Activated CD8-positive, alpha-beta T cell treated with anti-CD3 and anti-CD28 coated beads for 36 hours (primary cell): ENCODE measurements around the gene RGL2. TPM values are rescaled to one million over a fixed set of nuclear protein-coding genes. Genes with fewer than 3 reads are reported as not detected.
"Not testable (repeated sequence)": the region's sequence is repeated elsewhere in the genome, so short reads cannot be mapped to it uniquely, and the experiment has no call there.

Source experiments
- ATAC-seq: fragments of 200-7000 bp; cut with Tn5 transposase; one replicate; pipeline ENCODE4 v1.10.0; 2021; ENCODE audit warnings: mild to moderate bottlenecking, moderate library complexity
- CTCF ChIA-PET: fragments of 350-600 bp; sonication (Branson Sonifier 250); formaldehyde crosslinking; loops from one replicate; lab custom pipeline; 2021; ENCODE audit warnings: antibody characterized with exemption; lab: Charles Lee
- POLR2A ChIA-PET: fragments of 350-600 bp; sonication (Branson Sonifier 250); formaldehyde crosslinking; loops from one replicate; lab custom pipeline; 2021; ENCODE audit warnings: antibody characterized with exemption; lab: Charles Lee
- DNase-seq: peaks from one replicate; pipeline ENCODE4 v3.0.0-alpha.2; 2020
- H3K27ac Mint-ChIP-seq: one replicate; pipeline ENCODE4 v1.8.0; 2021; ENCODE audit warnings: mild to moderate bottlenecking, mixed read lengths
- H3K27me3 Mint-ChIP-seq: one replicate; pipeline ENCODE4 v1.8.0; 2021; ENCODE audit warnings: mixed read lengths
- H3K36me3 Mint-ChIP-seq: one replicate; pipeline ENCODE4 v1.8.0; 2021; ENCODE audit warnings: low read depth, mixed read lengths
- H3K4me1 Mint-ChIP-seq: one replicate; pipeline ENCODE4 v1.8.0; 2021; ENCODE audit warnings: low read depth, mixed read lengths
- H3K4me3 Mint-ChIP-seq: one replicate; pipeline ENCODE4 v1.8.0; 2021; ENCODE audit warnings: mild to moderate bottlenecking, moderate library complexity, mixed read lengths
- H3K9me3 Mint-ChIP-seq: one replicate; pipeline ENCODE4 v1.8.0; 2021; ENCODE audit warnings: mixed read lengths
- intact Hi-C: fragments of 100-400 bp; cut with micrococcal nuclease; formaldehyde crosslinking; loops from one replicate; pipeline ENCODE4 v1.10.0; 2022
- total RNA-seq, 2 experiments: library from RNA; stranded (reverse); gene quantifications; one replicate each; pipeline ENCODE4 v1.2.3, GENCODE V29; 2021
- TF ChIP-seq, protein P1 (sequence below): fragments of 200-600 bp; IDR thresholded peaks from one replicate; pipeline ENCODE4 v1.8.0; 2022; ENCODE audit warnings: antibody characterized with exemption, mild to moderate bottlenecking

RGL2 gene
- total RNA-seq, 2 experiments from 2014 or later = 24.2 to 24.3 TPM

DNA sequence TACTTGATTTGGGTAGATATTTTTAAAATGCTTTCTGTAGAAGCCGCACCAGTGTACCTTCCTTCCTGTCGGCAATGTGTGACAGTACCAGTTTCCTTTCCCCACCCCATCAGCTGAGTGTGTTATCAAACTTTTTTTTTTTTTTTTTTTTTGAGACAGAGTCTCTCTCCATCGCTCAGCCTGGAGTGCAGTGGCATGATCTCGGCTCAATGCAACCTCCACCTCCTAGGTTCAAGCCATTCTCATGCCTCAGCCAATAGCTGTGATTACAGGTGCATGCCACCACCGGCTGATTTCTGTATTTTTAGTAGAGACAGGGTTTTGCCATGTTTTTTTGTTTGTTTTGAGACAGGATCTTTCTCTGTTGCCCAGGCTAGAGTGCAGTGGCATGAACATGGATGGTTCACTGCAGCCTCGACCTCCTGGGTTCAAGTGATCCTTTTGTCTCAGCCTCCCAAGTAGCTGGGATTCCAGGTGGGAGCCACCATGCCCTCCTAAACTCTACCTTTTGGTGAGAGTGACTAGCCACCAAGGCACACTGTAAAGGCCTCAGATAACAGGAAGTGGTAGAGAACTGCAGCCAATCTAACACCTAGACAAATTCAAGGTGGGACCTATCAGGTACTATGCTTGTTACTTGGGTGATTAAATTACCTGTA lies 45.3 kb upstream of the RGL2 start:
- no peaks in the 10 kb centered on the region for H3K36me3 Mint-ChIP-seq
- POLR2A ChIA-PET = interaction anchor here (0.6 to 1.5 kb wide), 7 partner anchors 11 to 183 kb away, joined by 3 to 7 read pairs (median 5); a partner anchor contains a TSS
- TF ChIP-seq, protein P1, sequence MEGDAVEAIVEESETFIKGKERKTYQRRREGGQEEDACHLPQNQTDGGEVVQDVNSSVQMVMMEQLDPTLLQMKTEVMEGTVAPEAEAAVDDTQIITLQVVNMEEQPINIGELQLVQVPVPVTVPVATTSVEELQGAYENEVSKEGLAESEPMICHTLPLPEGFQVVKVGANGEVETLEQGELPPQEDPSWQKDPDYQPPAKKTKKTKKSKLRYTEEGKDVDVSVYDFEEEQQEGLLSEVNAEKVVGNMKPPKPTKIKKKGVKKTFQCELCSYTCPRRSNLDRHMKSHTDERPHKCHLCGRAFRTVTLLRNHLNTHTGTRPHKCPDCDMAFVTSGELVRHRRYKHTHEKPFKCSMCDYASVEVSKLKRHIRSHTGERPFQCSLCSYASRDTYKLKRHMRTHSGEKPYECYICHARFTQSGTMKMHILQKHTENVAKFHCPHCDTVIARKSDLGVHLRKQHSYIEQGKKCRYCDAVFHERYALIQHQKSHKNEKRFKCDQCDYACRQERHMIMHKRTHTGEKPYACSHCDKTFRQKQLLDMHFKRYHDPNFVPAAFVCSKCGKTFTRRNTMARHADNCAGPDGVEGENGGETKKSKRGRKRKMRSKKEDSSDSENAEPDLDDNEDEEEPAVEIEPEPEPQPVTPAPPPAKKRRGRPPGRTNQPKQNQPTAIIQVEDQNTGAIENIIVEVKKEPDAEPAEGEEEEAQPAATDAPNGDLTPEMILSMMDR = no peak
- H3K27ac Mint-ChIP-seq = peak overlapping the region; percentile 83
- H3K27me3 Mint-ChIP-seq = no peaks in the 10 kb centered on the region
- CTCF ChIA-PET = interaction anchor here (1.0 to 3.7 kb wide), 10 partner anchors 11 to 427 kb away, joined by 3 to 17 read pairs (median 6); partner anchors contain the start of genes B3GALT4 and ZBTB22
- ATAC-seq (peak; percentile 72), DNase-seq (peak; percentile 58)
- peaks cover 18% of the 10 kb centered on the region for H3K4me1 Mint-ChIP-seq
- no peaks in the 10 kb centered on the region for H3K9me3 Mint-ChIP-seq
- intact Hi-C loops = no loop called here
- peak overlapping the region; percentile 51 for H3K4me3 Mint-ChIP-seq

DNA sequence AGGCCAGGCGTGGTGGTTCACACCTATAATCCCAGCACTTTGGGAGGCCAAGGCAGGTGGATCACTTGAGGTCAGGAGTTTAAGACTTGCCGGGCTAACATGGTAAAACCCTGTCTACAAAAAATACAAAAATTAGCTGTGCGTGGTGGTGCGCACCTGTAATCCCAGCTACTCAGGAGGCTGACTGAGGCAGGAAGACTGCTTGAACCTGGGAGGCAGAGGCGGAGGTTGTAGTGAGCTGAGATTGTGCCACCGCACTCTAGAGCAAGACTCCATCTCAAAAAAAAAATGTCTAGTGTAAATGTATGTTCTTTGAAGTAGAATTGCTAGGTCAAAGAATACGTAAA lies 44.8 kb upstream of the RGL2 start:
- DNase-seq, H3K9me3 Mint-ChIP-seq, intact Hi-C loops, H3K36me3 Mint-ChIP-seq, H3K27me3 Mint-ChIP-seq: not testable (repeated sequence)
- ChIA-PET POLR2A (interaction anchor here (0.6 to 1.4 kb wide), 4 partner anchors 15 to 184 kb away, joined by 3 to 7 read pairs (median 4); a partner anchor contains a TSS), CTCF (interaction anchor here (1.0 to 3.7 kb wide), 4 partner anchors 11 to 427 kb away, joined by 3 to 17 read pairs (median 10); partner anchors contain the start of genes B3GALT4 and ZBTB22)
- peak overlapping the region; percentile 83 for H3K27ac Mint-ChIP-seq
- H3K4me3 Mint-ChIP-seq = peak overlapping the region; percentile 51
- peak; percentile 9 for ATAC-seq
- peaks cover 18% of the 10 kb centered on the region for H3K4me1 Mint-ChIP-seq

DNA sequence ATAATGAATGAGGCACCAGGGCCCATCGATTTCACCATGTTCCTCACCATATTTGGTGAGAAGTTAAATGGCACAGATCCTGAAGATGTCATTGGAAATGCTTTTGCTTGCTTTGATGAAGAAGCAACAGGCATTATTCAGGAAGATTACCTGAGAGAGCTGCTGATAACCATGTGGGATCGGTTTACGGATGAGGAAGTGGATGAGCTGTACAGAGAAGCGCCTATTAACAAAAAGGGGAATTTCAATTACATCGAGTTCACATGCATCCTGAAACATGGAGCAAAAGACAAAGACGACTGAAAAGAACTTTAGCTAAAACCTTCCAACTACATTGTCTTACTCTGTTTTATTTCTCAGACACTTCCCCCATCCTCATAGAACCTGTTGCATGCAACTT lies 40.5 kb upstream of the RGL2 start:
- Mint-ChIP-seq H3K27me3 (no peaks in the 10 kb centered on the region), H3K36me3 (no peaks in the 10 kb centered on the region), H3K4me1 (peaks cover 8% of the 10 kb centered on the region), H3K27ac (no peak overlapping the region), H3K9me3 (no peaks in the 10 kb centered on the region), H3K4me3 (no peak overlapping the region)
- ChIA-PET POLR2A (no interaction called here), CTCF (interaction anchor here (1.1 kb wide), 1 partner anchor 213 kb away, joined by 3 read pairs; no protein-coding TSS in a partner anchor)
- TF ChIP-seq, protein P1 = no peak
- ATAC-seq = no peak
- DNase-seq = no peak
- intact Hi-C loops = no loop called here

DNA sequence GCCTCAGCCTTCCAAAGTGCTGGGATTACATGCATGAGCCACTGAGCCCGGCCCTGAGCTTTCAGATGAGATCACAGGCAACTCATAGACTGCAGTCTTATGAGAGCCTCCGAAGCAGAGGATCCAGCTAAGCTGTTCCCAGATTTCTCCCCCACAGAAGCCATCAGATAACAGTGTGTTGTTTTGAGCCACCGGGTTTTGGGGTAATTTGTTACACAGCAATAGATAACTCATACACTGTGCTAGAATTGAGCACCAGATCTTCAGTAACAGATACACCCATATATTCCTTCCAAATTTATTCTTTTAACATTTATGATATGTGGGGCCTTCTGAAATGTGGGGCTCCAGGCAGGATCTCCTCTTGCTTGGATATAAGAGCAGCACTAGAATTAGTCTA lies 37.8 kb upstream of the RGL2 start:
- intact Hi-C loops = no loop called here
- ATAC-seq = no peak
- TF ChIP-seq, protein P1 = no peak
- H3K9me3 Mint-ChIP-seq = no peaks in the 10 kb centered on the region
- peaks cover 15% of the 10 kb centered on the region for H3K4me1 Mint-ChIP-seq
- no peaks in the 10 kb centered on the region for H3K36me3 Mint-ChIP-seq
- ChIA-PET CTCF (interaction anchor here (1.0 to 1.9 kb wide), 3 partner anchors 9 to 78 kb away, joined by 3 to 8 read pairs (median 3); no protein-coding TSS in a partner anchor), POLR2A (no interaction called here)
- no peak for DNase-seq
- no peaks in the 10 kb centered on the region for H3K27me3 Mint-ChIP-seq
- no peak overlapping the region for H3K27ac Mint-ChIP-seq
- no peak overlapping the region for H3K4me3 Mint-ChIP-seq

DNA sequence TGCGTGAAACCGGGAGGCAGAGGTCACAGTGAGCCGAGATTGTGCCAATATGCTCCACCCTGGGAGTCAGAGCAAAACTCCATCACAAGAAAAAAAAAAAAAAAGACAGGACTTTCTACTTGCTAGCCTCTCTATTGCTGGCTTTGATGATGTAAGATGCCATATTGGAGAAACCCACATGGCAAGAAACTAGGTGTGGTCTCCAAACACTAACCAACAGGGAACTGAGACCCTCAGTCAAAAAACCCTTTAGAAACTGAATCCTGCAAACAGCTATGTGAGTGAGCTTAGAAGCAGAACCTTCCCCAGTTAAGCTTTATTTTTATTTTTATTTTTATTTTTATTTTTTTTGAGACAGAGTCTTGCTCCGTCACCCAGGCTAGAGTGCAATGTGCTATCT lies 37.2 kb upstream of the RGL2 start:
- intact Hi-C loops = no loop called here
- H3K4me3 Mint-ChIP-seq = no peak overlapping the region
- CTCF ChIA-PET = interaction anchor here (1.0 to 1.9 kb wide), 3 partner anchors 9 to 79 kb away, joined by 3 to 8 read pairs (median 3); no protein-coding TSS in a partner anchor
- H3K36me3 Mint-ChIP-seq = no peaks in the 10 kb centered on the region
- TF ChIP-seq, protein P1 = no peak
- H3K9me3 Mint-ChIP-seq = no peaks in the 10 kb centered on the region
- no peaks in the 10 kb centered on the region for H3K27me3 Mint-ChIP-seq
- no peak overlapping the region for H3K27ac Mint-ChIP-seq
- DNase-seq = no peak
- ATAC-seq = no peak
- H3K4me1 Mint-ChIP-seq = peaks cover 15% of the 10 kb centered on the region
- POLR2A ChIA-PET = no interaction called here
